GM13977 (cell line): Measurements from ENCODE around the gene RCN2.

Source experiments
- DNase-seq: peaks from one replicate; pipeline ENCODE4 v3.0.0; 2012; ENCODE audit warnings: low spot score
- in situ Hi-C: fragments of 300-500 bp; cut with MboI; formaldehyde crosslinking; loops from one replicate; pipeline ENCODE4 v1.12.0; 2022; ENCODE audit warnings: low sequenced_read_pairs, low pct_unique_long_range_greater_than_20kb, mixed read lengths, inconsistent platforms; ENCODE audit not compliant: unreplicated experiment
- TF ChIP-seq, protein P1 (sequence below): IDR thresholded peaks from 2 replicates; pipeline ENCODE4 v1.5.1; 2012; ENCODE audit warnings: mild to moderate bottlenecking, control low read depth; ENCODE audit not compliant: insufficient read depth; ENCODE audit errors: extremely low read depth, missing control alignments

Gene RCN2

DNA sequence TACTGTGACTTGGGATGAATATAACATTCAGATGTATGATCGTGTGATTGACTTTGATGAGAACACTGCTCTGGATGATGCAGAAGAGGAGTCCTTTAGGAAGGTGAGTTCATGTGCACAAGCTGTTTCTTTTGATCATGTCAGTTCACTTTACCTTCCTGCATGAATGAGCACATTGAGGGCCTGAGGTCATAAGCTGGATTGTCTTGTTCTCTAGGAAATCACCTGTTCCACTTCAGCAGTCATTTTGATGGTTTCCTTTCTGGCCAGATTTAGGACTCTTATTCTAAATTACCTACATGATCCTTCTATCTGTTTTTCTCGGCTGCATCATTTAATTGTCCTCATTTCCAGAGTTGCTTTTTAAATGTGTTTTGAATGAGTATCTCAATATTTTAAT, 4.1 kb downstream of the RCN2 start:
- TF ChIP-seq, protein P1, sequence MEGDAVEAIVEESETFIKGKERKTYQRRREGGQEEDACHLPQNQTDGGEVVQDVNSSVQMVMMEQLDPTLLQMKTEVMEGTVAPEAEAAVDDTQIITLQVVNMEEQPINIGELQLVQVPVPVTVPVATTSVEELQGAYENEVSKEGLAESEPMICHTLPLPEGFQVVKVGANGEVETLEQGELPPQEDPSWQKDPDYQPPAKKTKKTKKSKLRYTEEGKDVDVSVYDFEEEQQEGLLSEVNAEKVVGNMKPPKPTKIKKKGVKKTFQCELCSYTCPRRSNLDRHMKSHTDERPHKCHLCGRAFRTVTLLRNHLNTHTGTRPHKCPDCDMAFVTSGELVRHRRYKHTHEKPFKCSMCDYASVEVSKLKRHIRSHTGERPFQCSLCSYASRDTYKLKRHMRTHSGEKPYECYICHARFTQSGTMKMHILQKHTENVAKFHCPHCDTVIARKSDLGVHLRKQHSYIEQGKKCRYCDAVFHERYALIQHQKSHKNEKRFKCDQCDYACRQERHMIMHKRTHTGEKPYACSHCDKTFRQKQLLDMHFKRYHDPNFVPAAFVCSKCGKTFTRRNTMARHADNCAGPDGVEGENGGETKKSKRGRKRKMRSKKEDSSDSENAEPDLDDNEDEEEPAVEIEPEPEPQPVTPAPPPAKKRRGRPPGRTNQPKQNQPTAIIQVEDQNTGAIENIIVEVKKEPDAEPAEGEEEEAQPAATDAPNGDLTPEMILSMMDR = no peak
- peak; percentile 73 for DNase-seq
- in situ Hi-C loops = no loop called here

DNA sequence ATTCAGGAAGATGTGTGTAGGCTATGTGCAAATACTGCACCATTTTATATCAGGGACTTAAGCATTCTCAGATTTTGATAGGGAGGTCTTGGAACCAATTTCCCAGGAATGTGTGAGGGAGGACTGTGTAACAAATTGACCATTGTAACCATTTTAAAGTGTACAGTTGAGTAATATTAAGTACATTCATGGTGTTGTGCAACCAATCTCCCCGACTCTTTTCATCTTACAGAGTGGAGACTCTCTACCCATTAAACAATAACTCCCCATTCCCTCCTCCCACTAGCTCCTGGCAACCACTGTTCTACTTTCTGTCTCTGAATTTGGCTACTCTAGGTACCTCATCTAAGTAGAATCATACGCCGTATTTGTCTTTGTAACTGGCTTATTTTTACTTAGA, 5.1 kb downstream of the RCN2 start:
- DNase-seq = no peak
- TF ChIP-seq, protein P1 = no peak
- in situ Hi-C loops = no loop called here

DNA sequence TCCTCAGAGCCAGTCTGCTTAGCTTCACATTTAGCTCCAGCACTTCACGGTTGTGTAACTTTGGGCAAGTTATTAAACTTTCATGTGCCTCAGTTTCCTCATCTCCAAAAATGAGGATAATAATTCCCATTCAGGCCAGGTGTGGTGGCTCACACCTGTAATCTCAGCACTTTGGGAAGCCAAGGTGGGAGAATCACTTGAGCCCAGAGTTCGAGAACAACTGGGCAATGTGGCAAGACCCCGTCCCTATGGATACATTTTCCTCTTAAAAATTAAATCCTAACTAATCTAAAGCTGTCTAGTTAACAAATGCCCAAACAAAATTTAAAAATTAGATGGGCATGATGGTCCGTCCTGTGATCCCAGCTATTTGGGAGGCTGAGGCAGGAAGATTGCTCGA, 7.2 kb downstream of the RCN2 start:
- no peak for DNase-seq
- in situ Hi-C loops = no loop called here
- TF ChIP-seq, protein P1 = no peak

- TF ChIP-seq, protein P1 = no peak
- in situ Hi-C loops = no loop called here
- DNase-seq = no peak
Observed at GRCh38 chr15:76939715-76940114, 8.2 kb downstream of the RCN2 start.

DNA sequence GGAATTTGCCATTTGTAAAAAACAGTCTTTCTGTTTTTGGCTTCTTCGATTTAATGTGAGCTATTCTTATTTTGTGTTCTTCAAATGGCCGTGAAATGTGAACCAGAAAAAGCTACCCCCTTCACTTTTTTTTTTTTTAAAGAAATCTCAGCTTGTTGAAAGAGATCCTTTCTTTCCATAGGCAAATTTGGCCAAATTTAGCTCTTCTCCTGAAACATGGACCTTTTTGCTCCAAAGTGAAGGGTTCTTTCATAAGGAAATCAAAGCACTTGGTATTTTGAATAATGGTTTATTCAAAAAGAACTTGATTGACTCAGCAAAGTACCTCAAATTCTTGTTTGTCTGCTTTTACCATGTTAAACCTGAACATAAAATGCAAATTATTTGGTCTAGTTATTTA, 10.1 kb downstream of the RCN2 start:
- TF ChIP-seq, protein P1 = no peak
- in situ Hi-C loops = no loop called here

GRCh38 chr15:76942331-76942730, 10.8 kb downstream of the RCN2 start:
- DNase-seq = no peak
- in situ Hi-C loops = no loop called here
- TF ChIP-seq, protein P1 = no peak

More for the DNA sequence above, 10.1 kb downstream of the RCN2 start:
- no peak for DNase-seq
